Uterus (tissue), 4 donors: ENCODE results near the gene SELENOI. TPM values are rescaled to one million over a fixed set of nuclear protein-coding genes. Genes with fewer than 3 reads are reported as not detected.
"Not testable (repeated sequence)": the region's sequence is repeated elsewhere in the genome, so short reads cannot be mapped to it uniquely, and the experiment has no call there.

Experiments
- DNase-seq, 2 donors: peaks; one replicate each; pipeline ENCODE4 v3.0.0-alpha.2; 2019 to 2020
- H3K27ac ChIP-seq, 2 donors: fragments of 200-600 bp; sonication (generic); 1 replicate in 1 of 2; 2 replicates in 1 of 2; pipeline ENCODE4 v1.5.1; 2016 to 2018
- H3K27me3 ChIP-seq, 2 donors: fragments of 200-600 bp; sonication (generic); one replicate each; pipeline ENCODE4 v1.5.1; 2018 to 2019; ENCODE audit warnings: control low read depth in 1 of 2
- H3K36me3 ChIP-seq, 2 donors: fragments of 200-600 bp; sonication (generic); one replicate each; pipeline ENCODE4 v1.5.1; 2019; ENCODE audit warnings: control low read depth in 1 of 2
- H3K4me1 ChIP-seq, 2 donors: fragments of 200-600 bp; sonication (generic); one replicate each; pipeline ENCODE4 v1.5.1; 2018 to 2019; ENCODE audit warnings: control low read depth in 1 of 2
- H3K4me3 ChIP-seq, 2 donors: fragments of 200-600 bp; sonication (generic); 1 replicate in 1 of 2; 2 replicates in 1 of 2; pipeline ENCODE4 v1.5.1; 2018 to 2019; ENCODE audit warnings: mild to moderate bottlenecking in 1 of 2
- H3K9me3 ChIP-seq, 2 donors: fragments of 200-600 bp; sonication (generic); one replicate each; pipeline ENCODE4 v1.5.1; 2019; ENCODE audit warnings: control low read depth in 1 of 2
- CTCF ChIP-seq, 4 experiments: fragments of 200-600 bp in 2 of 4; fragments of 450-650 bp in 2 of 4; sonication (generic) in 2 of 4; IDR thresholded peaks; one replicate each; pipeline ENCODE4 v1.5.1; 2016 to 2019; ENCODE audit warnings: antibody characterized with exemption in 4 of 4, mild to moderate bottlenecking in 2 of 4, moderate library complexity in 1 of 4
- POLR2A ChIP-seq, 2 donors: fragments of 450-650 bp; IDR thresholded peaks; one replicate each; pipeline ENCODE4 v1.6.1; 2016; ENCODE audit warnings: antibody characterized with exemption in 2 of 2, mild to moderate bottlenecking in 1 of 2, moderate library complexity in 1 of 2
- intact Hi-C: fragments of 100-400 bp; cut with DNase I; formaldehyde crosslinking; loops from one replicate; pipeline ENCODE4 v1.15.1; 2023; ENCODE audit warnings: low total_unique reads
- total RNA-seq, 4 donors: library from RNA; depleted of rRNA in 3 of 4; stranded (reverse); fragments of >200 nt in 3 of 4; gene quantifications; one replicate each; pipeline versions ENCODE4 v1.1.0 to v1.2.4, GENCODE V29; 2014 to 2023
- donor health status: DM: yes; HTN: yes; CAD: no.

Gene SELENOI
- total RNA-seq, 4 donors from 2014 or later, result 2.8 to 27.9 (median 13.1) TPM

- no peak overlapping the region for H3K27ac ChIP-seq
- no peak for TF ChIP-seq POLR2A (IDR thresholded peaks at IDR 0.05)
- TF ChIP-seq CTCF (IDR thresholded peaks at IDR 0.05), result no peak
- H3K27me3 ChIP-seq, result no peaks in the 10 kb centered on the region
- DNase-seq, result no peak
- H3K4me3 ChIP-seq, result no peak overlapping the region
- H3K9me3 ChIP-seq, result no peaks in the 10 kb centered on the region
- H3K4me1 ChIP-seq, result no peaks in the 10 kb centered on the region
- no peaks in the 10 kb centered on the region for H3K36me3 ChIP-seq
- intact Hi-C loops, result no loop called here
Observed at GRCh38 chr2:26359886-26360473, 14.0 kb downstream of the SELENOI start.

- Histone ChIP-seq H3K36me3 (no peaks in the 10 kb centered on the region), H3K4me3 (no peak overlapping the region), H3K4me1 (no peaks in the 10 kb centered on the region), H3K27ac (no peak overlapping the region), H3K27me3 (no peaks in the 10 kb centered on the region), H3K9me3 (no peaks in the 10 kb centered on the region)
- DNase-seq, result no peak
- TF ChIP-seq CTCF (IDR thresholded peaks at IDR 0.05) (no peak), POLR2A (IDR thresholded peaks at IDR 0.05) (no peak)
- intact Hi-C loops, result no loop called here
Observed at GRCh38 chr2:26363323-26363722, 17.4 kb downstream of the SELENOI start.

- Histone ChIP-seq H3K27me3 (no peaks in the 10 kb centered on the region), H3K4me1 (no peaks in the 10 kb centered on the region), H3K27ac (no peak overlapping the region), H3K36me3 (no peaks in the 10 kb centered on the region), H3K9me3 (no peaks in the 10 kb centered on the region), H3K4me3 (no peak overlapping the region)
- intact Hi-C loops, result no loop called here
- DNase-seq, result no peak
- no peak for TF ChIP-seq CTCF (IDR thresholded peaks at IDR 0.05)
- TF ChIP-seq POLR2A (IDR thresholded peaks at IDR 0.05), result no peak
Observed at GRCh38 chr2:26363958-26364357, 18.0 kb downstream of the SELENOI start.

- intact Hi-C loops, result no loop called here
- H3K27me3 ChIP-seq, result no peaks in the 10 kb centered on the region
- no peaks in the 10 kb centered on the region for H3K9me3 ChIP-seq
- no peak overlapping the region for H3K27ac ChIP-seq
- DNase-seq, result no peak
- no peak for TF ChIP-seq CTCF (IDR thresholded peaks at IDR 0.05)
- TF ChIP-seq POLR2A (IDR thresholded peaks at IDR 0.05), result no peak
- H3K36me3 ChIP-seq, result no peaks in the 10 kb centered on the region
- no peak overlapping the region for H3K4me3 ChIP-seq
- no peaks in the 10 kb centered on the region for H3K4me1 ChIP-seq
Observed at GRCh38 chr2:26364669-26365068, 18.7 kb downstream of the SELENOI start.

GRCh38 chr2:26366957-26367356 lies 21.0 kb downstream of the SELENOI start:
- Histone ChIP-seq H3K4me3 (no peak overlapping the region), H3K4me1 (no peaks in the 10 kb centered on the region), H3K9me3 (no peaks in the 10 kb centered on the region), H3K27me3 (no peaks in the 10 kb centered on the region), H3K27ac (no peak overlapping the region), H3K36me3 (no peaks in the 10 kb centered on the region)
- TF ChIP-seq POLR2A (IDR thresholded peaks at IDR 0.05) (no peak), CTCF (IDR thresholded peaks at IDR 0.05) (no peak)
- intact Hi-C loops, result no loop called here
- DNase-seq, result no peak

- H3K4me1 ChIP-seq, H3K9me3 ChIP-seq, DNase-seq, H3K27me3 ChIP-seq, H3K36me3 ChIP-seq, intact Hi-C loops, H3K27ac ChIP-seq, H3K4me3 ChIP-seq: not testable (repeated sequence)
Observed at GRCh38 chr2:26369664-26370063, 23.7 kb downstream of the SELENOI start.

GRCh38 chr2:26370909-26371308 lies 25.0 kb downstream of the SELENOI start:
- H3K4me3 ChIP-seq, H3K27ac ChIP-seq, H3K4me1 ChIP-seq, H3K9me3 ChIP-seq, H3K27me3 ChIP-seq, intact Hi-C loops, H3K36me3 ChIP-seq, DNase-seq: not testable (repeated sequence)
